ENCODE data around the gene CCNL1.

Gene CCNL1

GRCh38 chr3:157151627-157152026, 8.3 kb downstream of the CCNL1 start:
- H3K4me3 ChIP-seq (ENCODE audit: low read depth, low read length) = no peak overlapping the region
- no peak for DNase-seq (ENCODE audit: low read depth)
- no peak for TF ChIP-seq CTCF (IDR thresholded peaks at IDR 0.05; ENCODE audit: control insufficient read depth, extremely low read depth, insufficient read depth)

- H3K4me3 ChIP-seq (ENCODE audit: low read depth, low read length) = no peak overlapping the region
- no peak for TF ChIP-seq CTCF (IDR thresholded peaks at IDR 0.05; ENCODE audit: control insufficient read depth, extremely low read depth, insufficient read depth)
- no peak for DNase-seq (ENCODE audit: low read depth)
Observed at GRCh38 chr3:157151151-157151550, 8.8 kb downstream of the CCNL1 start.

GRCh38 chr3:157149136-157149696, 10.7 kb downstream of the CCNL1 start:
- DNase-seq (ENCODE audit: low read depth) = no peak
- TF ChIP-seq CTCF (IDR thresholded peaks at IDR 0.05; ENCODE audit: control insufficient read depth, extremely low read depth, insufficient read depth) = no peak
- H3K4me3 ChIP-seq (ENCODE audit: low read depth, low read length) = no peak overlapping the region

GRCh38 chr3:157148196-157148889, 11.6 kb downstream of the CCNL1 start:
- TF ChIP-seq CTCF (IDR thresholded peaks at IDR 0.05; ENCODE audit: control insufficient read depth, extremely low read depth, insufficient read depth) = no peak
- DNase-seq (ENCODE audit: low read depth) = no peak
- no peak overlapping the region for H3K4me3 ChIP-seq (ENCODE audit: low read depth, low read length)

GRCh38 chr3:157147099-157147803, 12.7 kb downstream of the CCNL1 start:
- H3K4me3 ChIP-seq (ENCODE audit: low read depth, low read length) = no peak overlapping the region
- no peak for DNase-seq (ENCODE audit: low read depth)
- TF ChIP-seq CTCF (IDR thresholded peaks at IDR 0.05; ENCODE audit: control insufficient read depth, extremely low read depth, insufficient read depth) = no peak

- DNase-seq (ENCODE audit: low read depth) = no peak
- H3K4me3 ChIP-seq (ENCODE audit: low read depth, low read length) = no peak overlapping the region
- TF ChIP-seq CTCF (IDR thresholded peaks at IDR 0.05; ENCODE audit: control insufficient read depth, extremely low read depth, insufficient read depth) = no peak
Observed at GRCh38 chr3:157145606-157146322, 14.2 kb downstream of the CCNL1 start.
